HG03571 (cell line): ENCODE data around the gene ZNF496.
"Not testable (repeated sequence)": the region's sequence is repeated elsewhere in the genome, so short reads cannot be mapped to it uniquely, and the experiment has no call there.

Source experiments
- ATAC-seq: cut with Tn5 transposase; IDR thresholded peaks from one replicate; pipeline ENCODE4 v1.9.1; 2021; ENCODE audit not compliant: unreplicated experiment

Gene ZNF496

GRCh38 chr1:247331525-247332214, at the start of gene ZNF496:
Gene ZNF496, minus strand, starts transcription at chr1:247331867. Its CDS starts 2,289 bp downstream, at chr1:247329578.
- peak; percentile 63 for ATAC-seq

GRCh38 chr1:247378334-247379073, 46.8 kb upstream of the ZNF496 start:
- ATAC-seq, result no peak

GRCh38 chr1:247377656-247378055, 46.0 kb upstream of the ZNF496 start:
- ATAC-seq, result not testable (repeated sequence)

GRCh38 chr1:247376659-247377058, 45.0 kb upstream of the ZNF496 start:
- ATAC-seq, result no peak

- ATAC-seq, result no peak
These were observed 44.1 kb upstream of the ZNF496 start for GRCh38 chr1:247375747-247376146.

- ATAC-seq, result not testable (repeated sequence)
These were observed 43.1 kb upstream of the ZNF496 start for GRCh38 chr1:247374651-247375334.

GRCh38 chr1:247373721-247374141, 42.1 kb upstream of the ZNF496 start:
- ATAC-seq, result no peak

- ATAC-seq, result no peak
These were observed 40.2 kb upstream of the ZNF496 start for GRCh38 chr1:247371801-247372259.

GRCh38 chr1:247370786-247371732, 39.4 kb upstream of the ZNF496 start:
- ATAC-seq, result no peak

GRCh38 chr1:247368490-247369145, 37.0 kb upstream of the ZNF496 start:
- ATAC-seq, result no peak

- no peak for ATAC-seq
These were observed 36.2 kb upstream of the ZNF496 start for GRCh38 chr1:247367786-247368422.

GRCh38 chr1:247366926-247367645, 35.4 kb upstream of the ZNF496 start:
- ATAC-seq, result no peak

GRCh38 chr1:247366345-247366744, 34.7 kb upstream of the ZNF496 start:
- not testable (repeated sequence) for ATAC-seq

GRCh38 chr1:247365023-247365422, 33.4 kb upstream of the ZNF496 start:
- no peak for ATAC-seq

- ATAC-seq, result not testable (repeated sequence)
These were observed 31.3 kb upstream of the ZNF496 start for GRCh38 chr1:247363000-247363399.

GRCh38 chr1:247362153-247362552, 30.5 kb upstream of the ZNF496 start:
- no peak for ATAC-seq

GRCh38 chr1:247360991-247361731, 29.5 kb upstream of the ZNF496 start:
- no peak for ATAC-seq
